HFF-Myc (cell line): ENCODE data around the gene EFCAB11.

ENCODE experiments used
- DNase-seq: peaks from one replicate; pipeline ENCODE4 v3.0.0-alpha.2; 2011; ENCODE audit warnings: low read depth; ENCODE audit errors: extremely low read depth
- H3K4me3 ChIP-seq: replicated peaks from 2 replicates; pipeline ENCODE4 v1.5.1; 2011; ENCODE audit warnings: low read depth, mild to moderate bottlenecking, control low read depth, low read length
- CTCF ChIP-seq: IDR thresholded peaks from 2 replicates; pipeline ENCODE4 v1.5.1; 2012; ENCODE audit warnings: mild to moderate bottlenecking, low read depth, low read length, control low read depth; ENCODE audit errors: missing control alignments

Gene EFCAB11

GRCh38 chr14:89958966-89959365 is 4.4 kb upstream of the EFCAB11 start:
- TF ChIP-seq CTCF, result no peak
- no peak overlapping the region for H3K4me3 ChIP-seq
- DNase-seq, result no peak

DNA sequence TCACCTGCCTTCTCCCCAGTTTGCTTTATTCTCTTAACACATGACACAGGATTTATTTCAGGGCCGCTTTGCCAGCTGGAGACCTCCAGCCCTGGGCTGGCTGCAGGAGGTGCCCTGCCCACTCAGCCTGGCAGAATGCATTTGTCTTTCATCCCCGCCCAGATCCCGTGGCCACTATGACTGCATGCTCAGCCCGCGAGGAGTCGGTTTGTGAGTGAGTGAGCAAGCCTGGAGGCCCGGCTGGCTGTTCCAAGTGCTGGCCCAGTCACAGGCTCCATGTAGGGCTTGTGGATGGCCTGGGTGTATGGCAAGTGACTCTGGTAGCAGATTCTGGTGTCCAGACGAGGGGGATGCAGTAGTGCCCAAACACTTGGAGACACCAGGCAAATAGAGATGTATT is 3.3 kb upstream of the EFCAB11 start:
- TF ChIP-seq CTCF, result no peak
- DNase-seq, result no peak
- H3K4me3 ChIP-seq, result no peak overlapping the region

GRCh38 chr14:89957376-89957775 is 2.8 kb upstream of the EFCAB11 start:
- peak overlapping the region; percentile 87 for H3K4me3 ChIP-seq
- TF ChIP-seq CTCF, result no peak
- DNase-seq, result no peak

DNA sequence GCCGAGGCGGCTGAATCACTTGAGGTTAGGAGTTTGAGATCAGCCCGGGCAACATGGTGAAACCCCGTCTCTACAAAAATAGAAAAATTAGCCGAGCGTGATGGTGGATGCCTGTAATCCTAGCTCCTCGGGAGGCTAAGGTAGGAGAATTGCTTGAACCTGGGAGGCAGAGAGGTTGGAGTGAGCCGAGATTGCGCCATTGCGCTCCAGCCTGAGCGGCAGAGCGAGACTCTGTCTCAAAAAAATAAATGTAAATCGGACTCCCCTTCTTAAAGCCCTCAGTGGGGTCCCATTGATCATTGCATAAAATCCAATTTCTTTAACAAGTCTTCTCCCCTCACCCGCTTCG is 2.1 kb upstream of the EFCAB11 start:
- TF ChIP-seq CTCF, result no peak
- peak overlapping the region; percentile 87 for H3K4me3 ChIP-seq
- no peak for DNase-seq

- H3K4me3 ChIP-seq, result peak within 1 kb of the TSS; percentile 87
- TF ChIP-seq CTCF, result no peak
- peak; percentile 73 for DNase-seq
Observed at GRCh38 chr14:89955745-89956660, 1.5 kb upstream of the EFCAB11 start, which contains the start of gene TDP1. TDP1 (plus strand) TSS chr14:89955927; CDS start chr14:89963115, 7,188 bp downstream.

- DNase-seq, result no peak
- H3K4me3 ChIP-seq, result peak overlapping the region; percentile 87
- TF ChIP-seq CTCF, result no peak
Observed at GRCh38 chr14:89955022-89955744, 653 bp upstream of the EFCAB11 start.
